Karpas-422 (cell line): ENCODE results near the gene TP73. TPM values are rescaled to one million over a fixed set of nuclear protein-coding genes. Genes with fewer than 3 reads are reported as not detected.
A peak's percentile ranks its signal among the peaks of the same experiment; 100 is the strongest.

ENCODE experiments used
- DNase-seq: peaks from one replicate; pipeline ENCODE4 v3.0.0-alpha.2; 2015
- H2AFZ ChIP-seq: fragments of 200-600 bp; sonication (generic); 2 replicates; pipeline ENCODE4 v1.6.1; 2014; ENCODE audit warnings: antibody characterized with exemption, low read length, mixed read lengths
- H3K27ac ChIP-seq: fragments of 200-600 bp; sonication (generic); 2 replicates; pipeline ENCODE4 v1.5.1; 2014; ENCODE audit warnings: mild to moderate bottlenecking, low read length, moderate library complexity
- H3K27me3 ChIP-seq: fragments of 200-600 bp; sonication (generic); 2 replicates; pipeline ENCODE4 v1.6.1; 2014; ENCODE audit warnings: low read length, mixed read lengths
- H3K36me3 ChIP-seq: fragments of 200-600 bp; sonication (generic); 2 replicates; pipeline ENCODE4 v1.6.1; 2014; ENCODE audit warnings: low read length, mixed read lengths; ENCODE audit not compliant: insufficient read depth
- H3K4me1 ChIP-seq: fragments of 200-600 bp; sonication (generic); 2 replicates; pipeline ENCODE4 v1.6.1; 2014; ENCODE audit warnings: mild to moderate bottlenecking, low read length, mixed read lengths
- H3K4me2 ChIP-seq: fragments of 200-600 bp; sonication (generic); 2 replicates; pipeline ENCODE4 v1.6.1; 2014; ENCODE audit warnings: low read length, low read depth, mild to moderate bottlenecking; ENCODE audit not compliant: poor library complexity, severe bottlenecking
- H3K4me3 ChIP-seq: fragments of 200-600 bp; sonication (generic); 2 replicates; pipeline ENCODE4 v1.5.1; 2014; ENCODE audit warnings: mild to moderate bottlenecking, antibody characterized with exemption, low read length, mixed read lengths
- H3K79me2 ChIP-seq: fragments of 200-600 bp; sonication (generic); 2 replicates; pipeline ENCODE4 v1.6.1; 2014; ENCODE audit warnings: mild to moderate bottlenecking, low read length, mixed read lengths
- H3K9ac ChIP-seq: fragments of 200-600 bp; sonication (generic); 2 replicates; pipeline ENCODE4 v1.6.0; 2014; ENCODE audit warnings: low read length
- H3K9me2 ChIP-seq: fragments of 200-600 bp; sonication (generic), shearing (Covaris generic); replicated peaks from 2 replicates; pipeline ENCODE4 v1.6.0; 2014; ENCODE audit warnings: mild to moderate bottlenecking, low read length, moderate library complexity; ENCODE audit not compliant: insufficient read depth
- H3K9me3 ChIP-seq: fragments of 300-700, 200-600 bp; sonication (generic); 2 replicates; pipeline ENCODE4 v1.6.1; 2014; ENCODE audit warnings: low read length, mixed read lengths
- H4K20me1 ChIP-seq: fragments of 200-600 bp; sonication (generic); 2 replicates; pipeline ENCODE4 v1.6.1; 2014; ENCODE audit warnings: mild to moderate bottlenecking, antibody characterized with exemption, low read length, low read depth; ENCODE audit not compliant: insufficient read depth
- total RNA-seq: library from RNA; depleted of rRNA; stranded (reverse); fragments of >200 nt; shearing (Covaris generic); gene quantifications from 2 replicates; pipeline ENCODE4 v1.2.3, GENCODE V29; 2014; ENCODE audit warnings: low replicate concordance

TP73 gene
- total RNA-seq, 1 experiment from 2014 or later: 0.52 TPM

- no peaks in the 10 kb centered on the region for H3K9me2 ChIP-seq
- no peak overlapping the region for H3K27ac ChIP-seq
- no peak overlapping the region for H3K4me3 ChIP-seq
- no peaks in the 10 kb centered on the region for H3K9me3 ChIP-seq
- no peak overlapping the region for H3K9ac ChIP-seq
- no peaks in the 10 kb centered on the region for H3K36me3 ChIP-seq
- no peaks in the 10 kb centered on the region for H3K79me2 ChIP-seq
- peaks cover 39% of the 10 kb centered on the region for H3K4me1 ChIP-seq
- DNase-seq: no peak
- no peak overlapping the region for H3K4me2 ChIP-seq
- H4K20me1 ChIP-seq: no peaks in the 10 kb centered on the region
- no peak overlapping the region for H2AFZ ChIP-seq
- no peaks in the 10 kb centered on the region for H3K27me3 ChIP-seq
These were observed 17.7 kb downstream of the TP73 start for GRCh38 chr1:3669971-3670431.

GRCh38 chr1:3670823-3671265 is 18.5 kb downstream of the TP73 start:
- Histone ChIP-seq H3K4me2 (no peak overlapping the region), H3K79me2 (no peaks in the 10 kb centered on the region)
- no peak for DNase-seq

GRCh38 chr1:3671371-3672180 is 19.3 kb downstream of the TP73 start:
- no peak overlapping the region for H3K4me2 ChIP-seq
- H3K4me3 ChIP-seq: no peak overlapping the region
- no peaks in the 10 kb centered on the region for H3K9me3 ChIP-seq
- no peaks in the 10 kb centered on the region for H3K36me3 ChIP-seq
- H3K27me3 ChIP-seq: no peaks in the 10 kb centered on the region
- H3K9ac ChIP-seq: no peak overlapping the region
- H3K79me2 ChIP-seq: no peaks in the 10 kb centered on the region
- DNase-seq: no peak
- no peak overlapping the region for H2AFZ ChIP-seq
- no peak overlapping the region for H3K27ac ChIP-seq
- H3K4me1 ChIP-seq: peaks cover 23% of the 10 kb centered on the region
- H4K20me1 ChIP-seq: no peaks in the 10 kb centered on the region
- no peaks in the 10 kb centered on the region for H3K9me2 ChIP-seq

More at GRCh38 chr1:3670823-3671265, 18.5 kb downstream of the TP73 start:
- H3K9me2 ChIP-seq: no peaks in the 10 kb centered on the region
- no peaks in the 10 kb centered on the region for H4K20me1 ChIP-seq
- H2AFZ ChIP-seq: no peak overlapping the region
- H3K4me1 ChIP-seq: peaks cover 30% of the 10 kb centered on the region
- H3K36me3 ChIP-seq: no peaks in the 10 kb centered on the region
- H3K27ac ChIP-seq: no peak overlapping the region
- no peak overlapping the region for H3K9ac ChIP-seq
- H3K9me3 ChIP-seq: no peaks in the 10 kb centered on the region
- H3K27me3 ChIP-seq: no peaks in the 10 kb centered on the region
- no peak overlapping the region for H3K4me3 ChIP-seq

DNA sequence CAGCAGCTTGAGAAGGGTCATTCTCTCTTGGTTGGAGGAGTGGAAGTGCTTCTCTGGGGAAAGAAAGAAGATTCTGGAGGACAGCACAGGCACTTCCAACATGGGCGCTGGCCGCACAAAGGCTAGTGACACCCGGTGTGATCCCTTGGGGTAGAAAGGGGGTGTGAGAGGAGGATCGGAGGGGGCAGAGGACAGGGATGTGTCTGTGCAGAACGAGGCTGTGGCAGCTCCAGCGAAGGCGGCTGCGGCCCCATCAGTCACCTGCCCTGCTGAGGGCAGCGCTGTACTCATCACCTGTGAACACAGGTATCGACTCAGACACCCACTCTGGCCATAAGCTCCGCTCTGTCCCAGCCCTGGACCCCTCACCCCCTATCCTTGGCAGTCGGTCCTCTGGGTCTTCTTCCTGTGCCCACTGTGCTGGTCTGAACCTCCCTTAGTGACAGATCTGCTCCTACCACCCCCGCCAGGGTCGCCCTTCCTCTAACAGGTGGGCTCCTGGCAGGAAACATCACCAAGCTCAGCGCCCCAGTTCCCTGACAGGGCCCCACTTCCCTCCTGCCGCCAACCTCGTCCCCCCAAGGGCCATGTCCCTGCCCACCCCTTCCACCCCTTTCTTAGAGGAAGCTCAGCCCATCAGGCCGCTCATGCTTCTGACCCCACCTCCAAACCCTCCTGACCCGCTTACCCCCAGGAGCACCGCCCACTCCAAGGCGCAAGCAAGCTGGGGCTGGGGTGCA is 20.1 kb downstream of the TP73 start:
- peak overlapping the region; percentile 70; the same call in 1 of the 2 replicates for H2AFZ ChIP-seq
- peak overlapping the region; percentile 59 for H3K4me3 ChIP-seq
- peak overlapping the region; percentile 46 for H3K9ac ChIP-seq
- DNase-seq: peak; percentile 50
- H3K27me3 ChIP-seq: no peaks in the 10 kb centered on the region
- no peak overlapping the region for H3K27ac ChIP-seq
- H3K79me2 ChIP-seq: no peaks in the 10 kb centered on the region
- peak overlapping the region; percentile 67 for H3K4me2 ChIP-seq
- H4K20me1 ChIP-seq: no peaks in the 10 kb centered on the region
- H3K4me1 ChIP-seq: peaks cover 22% of the 10 kb centered on the region
- H3K9me2 ChIP-seq: no peaks in the 10 kb centered on the region
- H3K9me3 ChIP-seq: no peaks in the 10 kb centered on the region
- H3K36me3 ChIP-seq: no peaks in the 10 kb centered on the region

GRCh38 chr1:3672971-3673361 is 20.6 kb downstream of the TP73 start:
- Histone ChIP-seq H3K27me3 (no peaks in the 10 kb centered on the region), H3K9ac (peak overlapping the region; percentile 46), H3K9me3 (no peaks in the 10 kb centered on the region), H3K4me1 (peaks cover 22% of the 10 kb centered on the region), H3K36me3 (no peaks in the 10 kb centered on the region), H3K4me3 (peak overlapping the region; percentile 59), H3K9me2 (no peaks in the 10 kb centered on the region), H2AFZ (peak overlapping the region; percentile 70; the same call in 1 of the 2 replicates), H3K4me2 (peak overlapping the region; percentile 67), H3K27ac (no peak overlapping the region), H4K20me1 (no peaks in the 10 kb centered on the region), H3K79me2 (no peaks in the 10 kb centered on the region)
- no peak for DNase-seq

DNA sequence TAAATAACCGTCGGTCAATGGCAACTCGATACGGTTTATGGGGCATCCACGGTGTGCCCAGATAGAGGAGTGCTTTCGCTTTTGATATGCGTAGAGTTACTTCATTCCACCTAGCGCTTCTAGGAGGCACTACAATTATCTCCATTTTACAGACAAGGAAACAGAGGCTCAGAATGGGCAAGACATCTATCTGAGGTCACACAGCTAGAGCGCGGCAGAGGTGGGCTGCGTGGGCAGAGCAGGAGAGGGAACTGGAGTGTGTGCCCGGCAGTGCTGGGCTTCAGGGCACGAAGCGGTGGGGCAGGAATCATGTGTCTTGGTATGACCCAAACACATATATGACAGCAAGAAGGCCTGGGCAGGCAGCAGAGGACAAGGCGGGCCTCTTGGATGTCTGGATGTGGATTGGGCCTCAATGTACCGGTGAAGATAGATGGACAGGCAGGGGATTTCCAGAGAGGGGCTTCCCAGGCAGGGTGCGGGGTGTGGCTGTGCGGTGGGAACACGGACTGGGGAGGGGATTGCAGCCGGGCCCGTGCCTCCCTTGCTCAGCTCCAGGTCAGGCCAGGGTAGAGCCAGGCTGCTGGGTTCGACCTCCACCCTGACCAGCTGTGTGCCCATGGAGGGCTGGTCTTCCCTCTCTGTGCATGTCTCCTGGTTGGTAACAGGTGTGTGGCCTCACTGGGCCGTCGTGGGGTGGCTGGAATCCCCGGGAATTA is 21.2 kb downstream of the TP73 start:
- Histone ChIP-seq H3K36me3 (no peaks in the 10 kb centered on the region), H3K9me3 (no peaks in the 10 kb centered on the region), H3K4me3 (peak overlapping the region; percentile 59), H3K9ac (peak overlapping the region; percentile 46), H3K27ac (no peak overlapping the region), H3K27me3 (no peaks in the 10 kb centered on the region), H3K79me2 (no peaks in the 10 kb centered on the region), H4K20me1 (no peaks in the 10 kb centered on the region), H3K9me2 (no peaks in the 10 kb centered on the region), H3K4me1 (peaks cover 28% of the 10 kb centered on the region), H2AFZ (peak overlapping the region; percentile 70; the same call in 1 of the 2 replicates), H3K4me2 (peak overlapping the region; percentile 67)
- peak; percentile 66 for DNase-seq

DNA sequence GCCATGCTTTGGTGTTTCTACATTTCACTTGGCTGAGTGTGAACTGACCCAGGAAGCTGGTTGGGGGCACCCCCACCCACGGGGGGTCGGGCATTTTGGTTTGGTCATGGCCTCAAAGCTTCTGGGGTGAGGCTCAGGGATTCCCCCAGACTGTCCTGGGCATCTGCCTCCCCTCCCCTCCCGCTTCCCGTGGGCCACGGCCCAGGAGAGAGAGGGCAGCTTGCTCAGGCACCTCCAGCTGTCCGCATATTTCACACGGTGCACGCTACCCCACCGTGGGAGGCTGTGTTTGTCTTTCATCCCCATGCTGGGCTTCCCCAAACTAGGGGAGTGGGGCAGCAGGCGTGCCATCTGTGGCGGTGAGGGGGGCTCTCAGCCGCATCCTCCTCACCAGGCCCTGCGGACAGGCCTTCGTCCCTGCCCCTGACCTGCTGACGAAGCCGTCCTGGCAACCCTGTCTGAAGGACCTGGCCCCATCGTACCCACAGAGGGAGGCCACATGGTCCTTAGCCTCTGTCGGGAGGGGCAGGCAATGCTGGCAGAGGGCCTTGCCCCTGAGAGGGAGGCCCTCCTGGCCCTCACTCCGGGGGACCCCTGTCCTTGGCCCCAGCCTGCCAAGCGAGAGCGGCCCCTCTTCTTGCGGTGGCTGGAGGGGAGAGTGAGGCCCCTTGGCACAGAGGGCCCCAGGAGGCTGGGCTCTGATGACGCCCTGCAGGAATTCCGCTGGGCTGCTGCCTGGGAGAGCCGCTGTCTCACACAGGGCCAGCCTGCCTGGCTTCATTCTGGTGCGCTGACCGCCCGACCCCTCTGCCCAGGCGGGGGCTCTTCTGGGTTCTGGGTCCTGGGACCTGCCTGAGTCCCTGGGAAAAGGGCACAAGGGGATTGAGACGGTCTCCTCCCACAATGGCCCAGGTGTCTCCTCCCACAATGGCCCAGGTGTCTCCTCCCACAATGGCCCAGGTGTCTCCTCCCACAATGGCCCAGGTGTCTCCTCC is 22.1 kb downstream of the TP73 start:
- no peak overlapping the region for H3K27ac ChIP-seq
- H3K9ac ChIP-seq: no peak overlapping the region
- peaks cover 34% of the 10 kb centered on the region for H3K4me1 ChIP-seq
- no peaks in the 10 kb centered on the region for H3K9me3 ChIP-seq
- no peaks in the 10 kb centered on the region for H3K27me3 ChIP-seq
- DNase-seq: no peak
- H3K4me2 ChIP-seq: no peak overlapping the region
- no peak overlapping the region for H2AFZ ChIP-seq
- H3K9me2 ChIP-seq: no peaks in the 10 kb centered on the region
- H3K79me2 ChIP-seq: no peaks in the 10 kb centered on the region
- no peaks in the 10 kb centered on the region for H3K36me3 ChIP-seq
- no peaks in the 10 kb centered on the region for H4K20me1 ChIP-seq
- no peak overlapping the region for H3K4me3 ChIP-seq
